CD4-positive, alpha-beta T cell (primary cell): ENCODE measurements around the gene LRPAP1. TPM values are rescaled to one million over a fixed set of nuclear protein-coding genes. Genes with fewer than 3 reads are reported as not detected.
A peak's percentile ranks its signal among the peaks of the same experiment; 100 is the strongest.
"Not testable (repeated sequence)": the region's sequence is repeated elsewhere in the genome, so short reads cannot be mapped to it uniquely, and the experiment has no call there.

ENCODE experiments used
- ATAC-seq: fragments of 200-7000 bp; cut with Tn5 transposase; one replicate; pipeline ENCODE4 v1.10.0; 2022; ENCODE audit warnings: mild to moderate bottlenecking; ENCODE audit not compliant: poor library complexity
- CTCF ChIA-PET: fragments of 350-600 bp; sonication (Branson Sonifier 250); formaldehyde crosslinking; loops from one replicate; lab custom pipeline; 2021; ENCODE audit warnings: antibody characterized with exemption, inconsistent platforms; lab: Charles Lee
- POLR2A ChIA-PET: fragments of 350-600 bp; sonication (Branson Sonifier 250); formaldehyde crosslinking; loops from one replicate; lab custom pipeline; 2021; ENCODE audit warnings: antibody characterized with exemption, inconsistent platforms; lab: Charles Lee
- DNase-seq, 14 experiments: peaks; one replicate each; pipeline ENCODE4 v3.0.0-alpha.2; 2013 to 2020; ENCODE audit warnings: mixed read lengths in 2 of 14
- H3K27ac ChIP-seq, 2 donors: one replicate each; pipeline versions ENCODE4 v1.5.1 to v1.7.0; 2013; ENCODE audit warnings: low read length in 2 of 2, low read depth in 1 of 2, mild to moderate bottlenecking in 1 of 2
- H3K27me3 ChIP-seq, 2 experiments: 1 replicate in 1 of 2; 2 replicates in 1 of 2; pipeline versions ENCODE4 v1.6.1 to v1.7.0; 2013; ENCODE audit warnings: low read length in 2 of 2, control low read depth in 1 of 2, mild to moderate bottlenecking in 1 of 2, moderate library complexity in 1 of 2; ENCODE audit not compliant: insufficient read depth in 2 of 2, control insufficient read depth in 1 of 2
- H3K36me3 ChIP-seq: one replicate; pipeline ENCODE4 v1.6.1; 2013; ENCODE audit warnings: low read length, control low read depth; ENCODE audit not compliant: insufficient read depth
- H3K4me1 ChIP-seq: one replicate; pipeline ENCODE4 v1.6.1; 2013; ENCODE audit warnings: low read length, control low read depth; ENCODE audit not compliant: insufficient read depth
- H3K4me3 ChIP-seq: one replicate; pipeline ENCODE4 v1.5.1; 2013; ENCODE audit warnings: mild to moderate bottlenecking, low read length, moderate library complexity
- H3K9me3 ChIP-seq, 2 experiments: 1 replicate in 1 of 2; 2 replicates in 1 of 2; pipeline versions ENCODE4 v1.6.1 to v1.7.0; 2013; ENCODE audit warnings: low read length in 2 of 2, mild to moderate bottlenecking in 2 of 2, control low read depth in 1 of 2, moderate library complexity in 1 of 2; ENCODE audit not compliant: control insufficient read depth in 1 of 2, insufficient read depth in 1 of 2
- H3K27ac Mint-ChIP-seq: one replicate; pipeline ENCODE4 v1.8.0; 2020; ENCODE audit warnings: mixed read lengths
- H3K27me3 Mint-ChIP-seq: one replicate; pipeline ENCODE4 v1.8.0; 2021; ENCODE audit warnings: mixed read lengths
- H3K36me3 Mint-ChIP-seq: one replicate; pipeline ENCODE4 v1.8.0; 2021; ENCODE audit warnings: low read depth, mixed read lengths
- H3K4me1 Mint-ChIP-seq: one replicate; pipeline ENCODE4 v1.8.0; 2021; ENCODE audit warnings: low read depth, mixed read lengths
- H3K4me3 Mint-ChIP-seq: one replicate; pipeline ENCODE4 v1.8.0; 2020; ENCODE audit warnings: mild to moderate bottlenecking, mixed read lengths
- H3K9me3 Mint-ChIP-seq: one replicate; pipeline ENCODE4 v1.8.0; 2020; ENCODE audit warnings: mixed read lengths
- intact Hi-C, 2 experiments: fragments of 100-400 bp; cut with DNase I in 1 of 2; cut with micrococcal nuclease in 1 of 2; formaldehyde crosslinking; loops; one replicate each; pipeline versions ENCODE4 v1.15.1 to v1.9.0; 2023 to 2025; cut with DNase I, micrococcal nuclease
- total RNA-seq, 174 experiments: library from RNA in 2 of 174; stranded (reverse) in 2 of 174; gene quantifications; one replicate each; pipeline ENCODE4 v1.2.3 and lab custom pipeline; 2021 to 2026
- TF ChIP-seq, protein P1 (sequence below): fragments of 200-600 bp; IDR thresholded peaks from one replicate; pipeline ENCODE4 v1.8.0; 2022; ENCODE audit warnings: antibody characterized with exemption, mild to moderate bottlenecking

The LRPAP1 gene
- total RNA-seq, 2 experiments from 2014 or later: 84.2 to 88.0 TPM

- ChIA-PET CTCF (no interaction called here), POLR2A (no interaction called here)
- H3K36me3 ChIP-seq: peaks cover 89% of the 10 kb centered on the region
- intact Hi-C loops: no loop called here
- H3K27me3 Mint-ChIP-seq: no peaks in the 10 kb centered on the region
- peaks cover 0 to 18% of the 10 kb centered on the region in 2 experiments for H3K9me3 ChIP-seq
- DNase-seq: peak in 1 of 14 experiments; percentile 3
- no peak overlapping the region for H3K27ac ChIP-seq
- no peaks in the 10 kb centered on the region for H3K27me3 ChIP-seq
- TF ChIP-seq, protein P1, sequence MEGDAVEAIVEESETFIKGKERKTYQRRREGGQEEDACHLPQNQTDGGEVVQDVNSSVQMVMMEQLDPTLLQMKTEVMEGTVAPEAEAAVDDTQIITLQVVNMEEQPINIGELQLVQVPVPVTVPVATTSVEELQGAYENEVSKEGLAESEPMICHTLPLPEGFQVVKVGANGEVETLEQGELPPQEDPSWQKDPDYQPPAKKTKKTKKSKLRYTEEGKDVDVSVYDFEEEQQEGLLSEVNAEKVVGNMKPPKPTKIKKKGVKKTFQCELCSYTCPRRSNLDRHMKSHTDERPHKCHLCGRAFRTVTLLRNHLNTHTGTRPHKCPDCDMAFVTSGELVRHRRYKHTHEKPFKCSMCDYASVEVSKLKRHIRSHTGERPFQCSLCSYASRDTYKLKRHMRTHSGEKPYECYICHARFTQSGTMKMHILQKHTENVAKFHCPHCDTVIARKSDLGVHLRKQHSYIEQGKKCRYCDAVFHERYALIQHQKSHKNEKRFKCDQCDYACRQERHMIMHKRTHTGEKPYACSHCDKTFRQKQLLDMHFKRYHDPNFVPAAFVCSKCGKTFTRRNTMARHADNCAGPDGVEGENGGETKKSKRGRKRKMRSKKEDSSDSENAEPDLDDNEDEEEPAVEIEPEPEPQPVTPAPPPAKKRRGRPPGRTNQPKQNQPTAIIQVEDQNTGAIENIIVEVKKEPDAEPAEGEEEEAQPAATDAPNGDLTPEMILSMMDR: no peak
- H3K4me1 ChIP-seq: no peaks in the 10 kb centered on the region
- no peaks in the 10 kb centered on the region for H3K4me1 Mint-ChIP-seq
- H3K36me3 Mint-ChIP-seq: peaks cover 76% of the 10 kb centered on the region
- no peak overlapping the region for H3K27ac Mint-ChIP-seq
- H3K9me3 Mint-ChIP-seq: no peaks in the 10 kb centered on the region
- H3K4me3 ChIP-seq: no peak overlapping the region
- H3K4me3 Mint-ChIP-seq: no peak overlapping the region
- ATAC-seq: no peak
These were observed 18.4 kb downstream of the LRPAP1 start for GRCh38 chr4:3513807-3514206.

- ATAC-seq (no peak), DNase-seq (peak in 1 of 14 experiments; percentile 3)
- H3K36me3 Mint-ChIP-seq: peaks cover 86% of the 10 kb centered on the region
- Histone ChIP-seq H3K27ac (no peak overlapping the region), H3K4me3 (no peak overlapping the region), H3K27me3 (no peaks in the 10 kb centered on the region), H3K9me3 (peaks cover 0 to 18% of the 10 kb centered on the region in 2 experiments), H3K36me3 (peaks cover 89% of the 10 kb centered on the region), H3K4me1 (no peaks in the 10 kb centered on the region)
- ChIA-PET CTCF (no interaction called here), POLR2A (no interaction called here)
- no peak overlapping the region for H3K4me3 Mint-ChIP-seq
- H3K27ac Mint-ChIP-seq: no peak overlapping the region
- no peaks in the 10 kb centered on the region for H3K27me3 Mint-ChIP-seq
- TF ChIP-seq, protein P1: no peak
- intact Hi-C loops: no loop called here
- H3K9me3 Mint-ChIP-seq: no peaks in the 10 kb centered on the region
- H3K4me1 Mint-ChIP-seq: no peaks in the 10 kb centered on the region
These were observed 19.5 kb downstream of the LRPAP1 start for GRCh38 chr4:3512719-3513118.

- H3K9me3 Mint-ChIP-seq: no peaks in the 10 kb centered on the region
- Histone ChIP-seq H3K9me3 (peaks cover 0 to 18% of the 10 kb centered on the region in 2 experiments), H3K4me1 (no peaks in the 10 kb centered on the region), H3K36me3 (peaks cover 87% of the 10 kb centered on the region), H3K4me3 (no peak overlapping the region), H3K27ac (no peak overlapping the region), H3K27me3 (no peaks in the 10 kb centered on the region)
- POLR2A ChIA-PET: no interaction called here
- H3K4me3 Mint-ChIP-seq: no peak overlapping the region
- no peaks in the 10 kb centered on the region for H3K4me1 Mint-ChIP-seq
- TF ChIP-seq, protein P1: no peak
- no peak for DNase-seq
- peaks cover 86% of the 10 kb centered on the region for H3K36me3 Mint-ChIP-seq
- CTCF ChIA-PET: no interaction called here
- intact Hi-C loops: no loop called here
- H3K27ac Mint-ChIP-seq: no peak overlapping the region
- no peak for ATAC-seq
- H3K27me3 Mint-ChIP-seq: no peaks in the 10 kb centered on the region
These were observed 19.9 kb downstream of the LRPAP1 start for GRCh38 chr4:3512279-3512678.

DNA sequence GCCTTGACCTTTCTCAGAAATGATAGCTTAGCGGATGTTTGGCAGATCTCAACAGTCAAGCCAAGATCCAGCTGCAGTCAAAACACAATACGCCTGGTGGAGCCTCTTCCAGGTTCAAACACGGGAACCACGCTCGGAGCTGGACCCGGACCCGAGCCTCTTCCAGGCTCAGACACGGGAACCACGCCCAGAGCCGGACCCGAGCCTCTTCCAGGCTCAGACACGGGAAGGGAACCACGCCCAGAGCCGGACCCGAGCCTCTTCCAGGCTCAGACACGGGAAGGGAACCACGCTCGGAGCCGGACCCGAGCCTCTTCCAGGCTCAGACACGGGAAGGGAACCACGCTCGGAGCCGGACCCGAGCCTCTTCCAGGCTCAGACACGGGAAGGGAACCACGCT lies 20.6 kb downstream of the LRPAP1 start:
- H3K36me3 ChIP-seq: peaks cover 81% of the 10 kb centered on the region
- H3K4me1 ChIP-seq, DNase-seq, ATAC-seq, H3K27ac Mint-ChIP-seq, H3K4me1 Mint-ChIP-seq, H3K4me3 Mint-ChIP-seq, H3K4me3 ChIP-seq, H3K27me3 ChIP-seq, H3K27ac ChIP-seq, intact Hi-C loops, H3K27me3 Mint-ChIP-seq, H3K9me3 Mint-ChIP-seq, POLR2A ChIA-PET, CTCF ChIA-PET: not testable (repeated sequence)
- peaks cover 88% of the 10 kb centered on the region for H3K36me3 Mint-ChIP-seq
- H3K9me3 ChIP-seq: peaks cover 0 to 18% of the 10 kb centered on the region in 2 experiments
